ENCODE results near the gene CDAN1. TPM values are rescaled to one million over a fixed set of nuclear protein-coding genes. Genes with fewer than 3 reads are reported as not detected.

The CDAN1 gene
- total and polyA plus RNA-seq, 7 donors, result 3.7 to 7.9 (median 5.2) TPM

DNA sequence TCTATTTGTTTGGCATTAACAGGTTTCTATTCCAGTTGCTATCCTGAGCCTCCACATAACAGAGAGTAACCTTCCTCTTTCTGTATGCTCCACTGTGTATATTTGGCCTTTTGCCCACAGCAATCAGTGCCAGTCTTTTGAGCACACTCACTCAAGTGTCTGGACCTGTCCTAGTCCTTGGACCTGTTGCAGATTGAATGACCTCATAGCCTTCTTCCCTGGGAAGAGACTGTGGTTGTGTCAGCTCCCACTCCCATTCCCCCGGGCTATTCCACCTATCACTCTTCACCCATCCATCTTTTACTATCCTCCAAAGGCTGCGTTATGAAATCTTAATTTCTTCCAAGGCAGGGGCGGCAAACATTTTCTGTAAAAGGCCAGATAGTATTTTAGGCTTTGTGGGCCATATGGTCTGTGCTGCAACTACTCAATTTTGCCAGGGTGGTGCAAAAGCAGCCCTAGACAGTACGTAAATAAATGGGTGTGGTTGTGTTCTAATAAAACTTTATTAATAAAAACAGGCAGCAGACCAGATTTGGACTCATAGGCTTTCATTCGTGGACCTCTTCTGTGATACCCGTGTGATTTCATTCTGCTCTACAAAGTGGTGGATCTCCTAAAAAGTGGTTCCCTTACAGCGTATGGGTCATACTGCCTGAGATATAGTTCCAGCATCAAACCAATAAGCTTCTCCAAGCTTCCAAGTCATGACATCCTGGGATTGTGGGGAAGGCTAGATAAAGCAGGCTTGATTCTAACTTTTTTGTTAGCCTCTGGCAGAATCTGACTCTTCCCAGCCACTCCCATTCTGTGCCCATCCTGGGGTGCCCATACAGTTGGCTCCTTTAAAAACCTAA is 57.4 kb downstream of the CDAN1 start:
- Histone ChIP-seq H3K36me3 (ENCODE audit: insufficient read depth in 1 of 2, low read depth in 1 of 2) (peaks cover 0 to 85% of the 10 kb centered on the region in 2 donors), H3K27me3 (ENCODE audit: insufficient read depth in 3 of 3, low read length in 2 of 3) (no peaks in the 10 kb centered on the region), H3K4me1 (no peaks in the 10 kb centered on the region), H3K9me3 (no peaks in the 10 kb centered on the region), H3K4me3 (no peak overlapping the region), H3K27ac (no peak overlapping the region)
- intact Hi-C loops (cut with DNase I), result no loop called here
- DNase-seq (no peak), ATAC-seq (no peak)
- TF ChIP-seq, protein P1, sequence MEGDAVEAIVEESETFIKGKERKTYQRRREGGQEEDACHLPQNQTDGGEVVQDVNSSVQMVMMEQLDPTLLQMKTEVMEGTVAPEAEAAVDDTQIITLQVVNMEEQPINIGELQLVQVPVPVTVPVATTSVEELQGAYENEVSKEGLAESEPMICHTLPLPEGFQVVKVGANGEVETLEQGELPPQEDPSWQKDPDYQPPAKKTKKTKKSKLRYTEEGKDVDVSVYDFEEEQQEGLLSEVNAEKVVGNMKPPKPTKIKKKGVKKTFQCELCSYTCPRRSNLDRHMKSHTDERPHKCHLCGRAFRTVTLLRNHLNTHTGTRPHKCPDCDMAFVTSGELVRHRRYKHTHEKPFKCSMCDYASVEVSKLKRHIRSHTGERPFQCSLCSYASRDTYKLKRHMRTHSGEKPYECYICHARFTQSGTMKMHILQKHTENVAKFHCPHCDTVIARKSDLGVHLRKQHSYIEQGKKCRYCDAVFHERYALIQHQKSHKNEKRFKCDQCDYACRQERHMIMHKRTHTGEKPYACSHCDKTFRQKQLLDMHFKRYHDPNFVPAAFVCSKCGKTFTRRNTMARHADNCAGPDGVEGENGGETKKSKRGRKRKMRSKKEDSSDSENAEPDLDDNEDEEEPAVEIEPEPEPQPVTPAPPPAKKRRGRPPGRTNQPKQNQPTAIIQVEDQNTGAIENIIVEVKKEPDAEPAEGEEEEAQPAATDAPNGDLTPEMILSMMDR (IDR thresholded peaks at IDR 0.05), result no peak
- 93 to 96% (median 93%) methylated on average over 7 of the region's 7 CpGs for WGBS, 3 donors

DNA sequence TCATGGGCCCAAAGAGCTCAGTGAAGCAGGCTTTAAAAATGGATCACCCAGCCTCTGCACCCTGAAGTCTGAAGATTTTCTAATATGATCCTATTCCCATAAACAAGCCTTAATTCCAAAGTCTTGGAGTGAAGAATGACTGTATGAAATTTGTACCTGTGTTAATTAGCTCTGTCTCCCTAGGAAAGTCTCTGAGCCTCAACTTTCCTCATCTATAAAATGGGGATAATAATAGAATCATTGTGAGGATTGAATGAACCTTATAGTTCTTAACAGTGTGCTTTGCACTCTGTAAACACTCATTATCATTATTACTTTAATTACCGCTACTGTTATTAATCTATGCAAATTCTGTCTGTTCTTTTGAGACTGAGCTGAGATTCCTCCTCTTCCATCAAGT is 61.9 kb downstream of the CDAN1 start:
- no peak for DNase-seq
- Histone ChIP-seq H3K27me3 (ENCODE audit: insufficient read depth in 3 of 3, low read length in 2 of 3) (peaks cover 0 to 1% (median 0%) of the 10 kb centered on the region in 3 donors), H3K4me3 (no peak overlapping the region), H3K4me1 (no peaks in the 10 kb centered on the region), H3K36me3 (ENCODE audit: insufficient read depth in 1 of 2, low read depth in 1 of 2) (peaks cover 0 to 72% of the 10 kb centered on the region in 2 donors), H3K27ac (no peak overlapping the region), H3K9me3 (no peaks in the 10 kb centered on the region)
- ATAC-seq, result no peak
- TF ChIP-seq, protein P1 (IDR thresholded peaks at IDR 0.05), result no peak
- WGBS, 3 donors, result 99 to 100% (median 100%) methylated on average over 1 of the region's 1 CpG
- intact Hi-C loops (cut with DNase I), result no loop called here

DNA sequence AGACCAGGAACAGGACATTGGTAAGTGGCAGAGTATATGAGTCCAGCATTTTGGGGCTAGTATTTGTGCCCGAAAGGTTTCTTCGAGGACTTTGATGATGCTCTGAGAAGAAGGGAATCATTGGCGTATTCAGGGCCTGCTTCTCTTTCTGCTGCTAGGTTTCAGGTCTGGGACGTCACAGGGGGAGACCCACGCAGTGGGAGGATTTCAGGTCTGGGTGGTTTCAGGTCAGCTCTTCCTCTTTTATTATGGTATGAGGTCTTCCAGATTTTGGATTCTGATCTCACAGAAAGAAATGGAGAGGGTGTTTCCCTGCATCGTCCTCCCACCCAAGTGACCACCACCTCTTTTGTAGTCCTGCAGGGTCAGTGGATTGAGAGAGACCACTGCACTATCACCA is 62.5 kb downstream of the CDAN1 start:
- Histone ChIP-seq H3K4me3 (no peak overlapping the region), H3K4me1 (no peaks in the 10 kb centered on the region), H3K9me3 (no peaks in the 10 kb centered on the region), H3K36me3 (ENCODE audit: insufficient read depth in 1 of 2, low read depth in 1 of 2) (peaks cover 0 to 72% of the 10 kb centered on the region in 2 donors), H3K27ac (no peak overlapping the region), H3K27me3 (ENCODE audit: insufficient read depth in 3 of 3, low read length in 2 of 3) (peaks cover 0 to 1% (median 0%) of the 10 kb centered on the region in 3 donors)
- WGBS, 3 donors, result 89 to 96% (median 92%) methylated on average over 6 of the region's 6 CpGs
- TF ChIP-seq, protein P1 (IDR thresholded peaks at IDR 0.05), result no peak
- no peak for DNase-seq
- intact Hi-C loops (cut with DNase I), result no loop called here
- ATAC-seq, result no peak

Other genes with a start within 250 kb of the CDAN1 start
- 100 to 1,000 TPM; 520 to 768 (median 704) TPM for gene ZNF106, start 246.0 kb downstream of the CDAN1 start, total RNA-seq
- gene ZNF106, start 246.0 kb downstream of the CDAN1 start, polyA plus RNA-seq, result 100 to 1,000 TPM in 2 of 3 donors, 10 to 100 TPM in 1; 76.1 to 617 (median 125) TPM
- gene SNAP23, start 241.5 kb downstream of the CDAN1 start, total RNA-seq, result 10 to 100 TPM; 21.9 to 42.2 (median 31.6) TPM
- gene SNAP23, start 241.5 kb downstream of the CDAN1 start, polyA plus RNA-seq, result 10 to 100 TPM; 12.9 to 17.4 (median 17.2) TPM
- gene LRRC57, start 188.3 kb downstream of the CDAN1 start, total RNA-seq, result 10 to 100 TPM in 3 of 4 donors, 1 to 10 TPM in 1; 6.8 to 16.3 (median 10.8) TPM
- gene LRRC57, start 188.3 kb downstream of the CDAN1 start, polyA plus RNA-seq, result 1 to 10 TPM; 3.7 to 8.3 (median 5.0) TPM
- 10 to 100 TPM in 3 of 4 donors, 1 to 10 TPM in 1; 9.8 to 16.3 (median 12.3) TPM for gene HAUS2, start 188.3 kb downstream of the CDAN1 start, total RNA-seq
- 10 to 100 TPM in 1 of 3 donors, 1 to 10 TPM in 2; 9.1 to 17.3 (median 9.2) TPM for gene HAUS2, start 188.3 kb downstream of the CDAN1 start, polyA plus RNA-seq
- gene STARD9, start 161.5 kb downstream of the CDAN1 start, total RNA-seq, result 1 to 10 TPM; 1.6 to 4.1 (median 2.0) TPM
- gene STARD9, start 161.5 kb downstream of the CDAN1 start, polyA plus RNA-seq, result 1 to 10 TPM in 2 of 3 donors, under 1 TPM in 1; 0.65 to 1.7 (median 1.3) TPM
- gene TTBK2, start 183.7 kb upstream of the CDAN1 start, total RNA-seq, result 10 to 100 TPM; 15.8 to 23.0 (median 20.8) TPM
- 1 to 10 TPM; 1.4 to 7.9 (median 4.0) TPM for gene TTBK2, start 183.7 kb upstream of the CDAN1 start, polyA plus RNA-seq